OCI-LY1 (cell line): Measurements from ENCODE around the gene CLEC11A.

Experiments used
- H2AFZ ChIP-seq: fragments of 200-600 bp; sonication (generic), shearing (Covaris generic); 2 replicates; pipeline ENCODE4 v1.6.0; 2014; ENCODE audit warnings: antibody characterized with exemption, mild to moderate bottlenecking, low read length
- H3F3A ChIP-seq: fragments of 200-600 bp; sonication (generic), shearing (Covaris generic); 2 replicates; pipeline ENCODE4 v1.6.0; 2014; ENCODE audit warnings: mild to moderate bottlenecking, antibody characterized with exemption, low read length, moderate library complexity; ENCODE audit not compliant: insufficient read depth
- H3K27ac ChIP-seq: fragments of 200-600 bp; sonication (generic); 2 replicates; pipeline ENCODE4 v1.5.1; 2014; ENCODE audit warnings: low read length, mixed run types, mild to moderate bottlenecking, low read depth; ENCODE audit not compliant: poor library complexity, severe bottlenecking
- H3K27me3 ChIP-seq: fragments of 200-600 bp; sonication (generic); 2 replicates; pipeline ENCODE4 v1.6.0; 2014; ENCODE audit warnings: antibody characterized with exemption, mild to moderate bottlenecking, low read length, moderate library complexity; ENCODE audit not compliant: insufficient read depth
- H3K36me3 ChIP-seq: fragments of 200-600 bp; sonication (generic); 2 replicates; pipeline ENCODE4 v1.6.1; 2014; ENCODE audit warnings: mild to moderate bottlenecking, antibody characterized with exemption, low read length, moderate library complexity, mixed read lengths; ENCODE audit not compliant: insufficient read depth
- H3K4me1 ChIP-seq: fragments of 200-600 bp; sonication (generic); 2 replicates; pipeline ENCODE4 v1.5.1; 2014; ENCODE audit warnings: mild to moderate bottlenecking, low read length, moderate library complexity; ENCODE audit not compliant: insufficient read depth, severe bottlenecking
- H3K4me2 ChIP-seq: fragments of 200-600 bp; sonication (generic), shearing (Covaris generic); 2 replicates; pipeline ENCODE4 v1.6.1; 2014; ENCODE audit warnings: low read length
- H3K4me3 ChIP-seq: fragments of 200-600 bp; sonication (generic); 2 replicates; pipeline ENCODE4 v1.5.1; 2014; ENCODE audit warnings: low read length, low read depth, mild to moderate bottlenecking, mixed read lengths; ENCODE audit not compliant: poor library complexity, severe bottlenecking
- H3K79me2 ChIP-seq: fragments of 200-600 bp; shearing (Covaris generic); 2 replicates; pipeline ENCODE4 v1.6.1; 2016; ENCODE audit warnings: mixed run types, low read length, mixed read lengths; ENCODE audit not compliant: insufficient read depth
- H3K9ac ChIP-seq: fragments of 200-600 bp; sonication (generic), shearing (Covaris generic); 2 replicates; pipeline ENCODE4 v1.6.1; 2014; ENCODE audit warnings: mild to moderate bottlenecking, low read length, mixed read lengths
- H3K9me2 ChIP-seq: fragments of 200-600 bp; sonication (generic), shearing (Covaris generic); 2 replicates; pipeline ENCODE4 v1.6.1; 2014; ENCODE audit warnings: low read depth, mild to moderate bottlenecking, low read length, mixed read lengths
- H3K9me3 ChIP-seq: fragments of 200-600 bp; shearing (Covaris generic); 2 replicates; pipeline ENCODE4 v1.6.1; 2014; ENCODE audit warnings: low read length, mixed read lengths
- H4K20me1 ChIP-seq: fragments of 200-600 bp; sonication (generic), shearing (Covaris generic); 2 replicates; pipeline ENCODE4 v1.6.0; 2016; ENCODE audit warnings: mild to moderate bottlenecking, low read length; ENCODE audit not compliant: insufficient read depth
- EZH2 ChIP-seq: fragments of 200-600 bp; sonication (generic), shearing (Covaris generic); IDR thresholded peaks from 2 replicates; pipeline ENCODE4 v1.8.0; 2017; ENCODE audit warnings: borderline replicate concordance, mixed run types, mild to moderate bottlenecking, antibody characterized with exemption, low read length, moderate library complexity, mixed read lengths
- TF ChIP-seq, protein P1 (sequence below): fragments of 200-600 bp; sonication (generic), shearing (Covaris generic); IDR thresholded peaks from 2 replicates; pipeline ENCODE4 v1.5.1; 2017; ENCODE audit warnings: mild to moderate bottlenecking, antibody characterized with exemption, low read length, moderate library complexity, mixed read lengths

Gene CLEC11A

DNA sequence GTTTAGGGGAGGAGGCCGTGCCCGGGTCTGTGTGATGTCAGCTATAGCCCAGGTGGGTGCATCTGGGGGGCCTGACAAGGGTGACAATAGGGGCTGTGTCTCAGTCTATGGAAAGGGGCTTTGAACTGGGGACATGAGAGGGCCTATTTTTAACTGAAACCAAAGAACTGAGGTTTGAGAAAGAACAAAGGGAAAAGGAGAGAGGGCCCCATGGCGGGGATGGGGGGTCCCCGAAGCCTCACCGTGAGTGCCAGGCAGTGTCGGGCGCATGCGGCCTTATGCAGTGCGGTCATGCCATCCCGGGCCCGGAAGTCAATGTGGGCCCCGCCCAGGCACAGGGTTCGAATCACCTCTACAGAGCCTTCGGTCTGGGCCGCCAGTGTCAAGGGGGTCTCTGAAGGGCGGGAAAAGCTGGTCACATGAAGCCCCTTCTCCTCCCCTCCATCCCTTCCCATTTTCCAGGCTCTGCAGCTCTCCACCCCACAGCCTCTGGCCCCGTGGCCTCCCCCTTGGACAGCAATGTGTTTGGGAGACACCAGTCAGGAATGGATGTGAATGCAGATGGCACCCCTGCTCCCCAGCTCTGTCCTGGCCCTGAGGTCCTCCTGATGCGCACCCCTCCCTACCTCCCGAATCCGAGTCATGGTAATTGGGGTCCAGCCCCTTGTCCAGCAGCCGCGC is 9.5 kb upstream of the CLEC11A start:
- Histone ChIP-seq H3K9ac (no peak overlapping the region), H4K20me1 (no peaks in the 10 kb centered on the region), H3K36me3 (no peaks in the 10 kb centered on the region), H3K27ac (no peak overlapping the region), H3K4me3 (no peak overlapping the region), H3K79me2 (no peaks in the 10 kb centered on the region), H3K9me3 (no peaks in the 10 kb centered on the region), H3K27me3 (no peaks in the 10 kb centered on the region; the same call in 1 of the 2 replicates), H3K4me1 (no peaks in the 10 kb centered on the region), H3F3A (no peaks in the 10 kb centered on the region), H3K4me2 (no peak overlapping the region), H3K9me2 (no peaks in the 10 kb centered on the region), H2AFZ (no peak overlapping the region)
- TF ChIP-seq, protein P1, sequence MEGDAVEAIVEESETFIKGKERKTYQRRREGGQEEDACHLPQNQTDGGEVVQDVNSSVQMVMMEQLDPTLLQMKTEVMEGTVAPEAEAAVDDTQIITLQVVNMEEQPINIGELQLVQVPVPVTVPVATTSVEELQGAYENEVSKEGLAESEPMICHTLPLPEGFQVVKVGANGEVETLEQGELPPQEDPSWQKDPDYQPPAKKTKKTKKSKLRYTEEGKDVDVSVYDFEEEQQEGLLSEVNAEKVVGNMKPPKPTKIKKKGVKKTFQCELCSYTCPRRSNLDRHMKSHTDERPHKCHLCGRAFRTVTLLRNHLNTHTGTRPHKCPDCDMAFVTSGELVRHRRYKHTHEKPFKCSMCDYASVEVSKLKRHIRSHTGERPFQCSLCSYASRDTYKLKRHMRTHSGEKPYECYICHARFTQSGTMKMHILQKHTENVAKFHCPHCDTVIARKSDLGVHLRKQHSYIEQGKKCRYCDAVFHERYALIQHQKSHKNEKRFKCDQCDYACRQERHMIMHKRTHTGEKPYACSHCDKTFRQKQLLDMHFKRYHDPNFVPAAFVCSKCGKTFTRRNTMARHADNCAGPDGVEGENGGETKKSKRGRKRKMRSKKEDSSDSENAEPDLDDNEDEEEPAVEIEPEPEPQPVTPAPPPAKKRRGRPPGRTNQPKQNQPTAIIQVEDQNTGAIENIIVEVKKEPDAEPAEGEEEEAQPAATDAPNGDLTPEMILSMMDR: no peak
- no peak for TF ChIP-seq EZH2

DNA sequence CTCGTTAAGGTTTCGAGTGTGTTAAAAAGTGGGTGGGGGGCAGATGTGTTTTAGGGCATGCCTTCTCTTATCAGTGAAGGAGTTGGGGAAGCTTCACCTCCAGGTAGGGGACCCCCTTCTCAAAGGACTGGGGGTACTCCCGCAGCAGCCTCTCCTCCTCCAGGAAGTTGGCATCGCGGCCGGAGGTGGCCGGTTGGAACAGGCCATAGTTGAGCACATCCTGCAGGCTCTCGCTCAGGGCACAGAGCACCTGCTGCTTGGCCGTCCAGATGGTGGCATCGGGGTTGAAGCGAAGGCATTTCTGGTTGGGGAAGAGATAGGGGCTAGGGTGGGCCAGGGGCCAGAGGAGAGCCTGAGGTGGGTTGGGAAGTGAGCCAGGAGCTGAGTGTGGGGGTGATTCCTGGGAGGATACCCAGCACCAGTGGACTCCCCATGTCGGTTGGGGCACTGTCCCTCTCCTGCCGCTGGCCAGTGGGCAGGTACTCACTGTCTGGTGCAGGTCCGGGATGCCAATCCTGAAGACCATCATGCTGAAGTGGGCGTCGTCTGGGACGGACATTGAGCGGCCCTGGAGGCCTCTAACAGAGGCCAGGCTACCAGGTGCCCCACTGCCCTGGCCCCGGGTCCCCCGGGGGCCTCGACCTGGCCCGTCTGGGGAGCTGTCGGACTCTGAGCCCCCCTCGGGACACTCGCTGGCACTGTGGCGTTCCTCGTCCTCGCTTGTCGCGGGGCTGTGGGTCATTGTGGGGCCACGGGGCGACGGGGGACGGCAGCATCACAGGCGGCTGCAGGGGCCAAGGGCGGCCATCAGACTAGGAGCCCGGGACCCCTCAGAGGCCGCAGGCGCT is 6.8 kb upstream of the CLEC11A start:
- Histone ChIP-seq H3K79me2 (no peaks in the 10 kb centered on the region), H3K9me2 (no peaks in the 10 kb centered on the region), H3K27me3 (no peaks in the 10 kb centered on the region), H3K9me3 (no peaks in the 10 kb centered on the region), H3K27ac (no peak overlapping the region), H3K4me2 (no peak overlapping the region), H3F3A (no peaks in the 10 kb centered on the region), H3K36me3 (no peaks in the 10 kb centered on the region), H3K4me3 (no peak overlapping the region), H3K4me1 (no peaks in the 10 kb centered on the region), H2AFZ (no peak overlapping the region), H4K20me1 (no peaks in the 10 kb centered on the region), H3K9ac (no peak overlapping the region)
- TF ChIP-seq EZH2: no peak

DNA sequence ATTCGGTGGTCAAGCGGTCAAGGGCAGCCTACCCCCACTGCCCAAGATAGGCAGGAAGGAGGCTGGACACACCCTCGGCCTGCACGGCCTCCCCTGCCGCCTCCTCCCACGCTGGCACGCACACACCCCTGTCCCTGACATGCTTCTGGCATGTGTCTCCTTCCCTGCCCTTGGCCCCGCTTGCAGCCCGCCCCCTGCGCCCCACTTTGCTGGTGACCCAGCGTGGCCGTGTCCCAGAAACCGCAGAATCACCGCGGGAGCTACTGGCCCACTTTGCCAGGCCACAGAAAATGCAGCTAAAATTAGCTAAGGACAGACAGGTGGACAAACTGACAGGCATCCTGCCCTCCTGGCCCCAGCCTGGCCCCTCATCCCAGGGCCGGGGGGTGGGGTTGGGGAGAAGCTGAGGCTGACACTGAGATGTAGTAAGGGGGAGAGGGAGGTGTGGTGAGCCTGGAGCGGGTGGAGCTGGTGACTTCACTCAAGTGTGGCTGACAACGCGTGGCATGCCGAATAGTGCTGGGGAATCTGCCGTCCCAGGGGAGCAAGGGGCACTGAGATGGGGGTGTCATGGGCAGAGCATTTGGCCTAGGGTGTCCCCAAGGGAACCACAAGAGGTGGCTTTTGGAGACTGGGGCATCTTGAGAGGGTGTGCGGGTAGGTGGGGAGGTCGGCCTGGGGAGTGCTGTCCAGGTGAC is 6.0 kb upstream of the CLEC11A start:
- Histone ChIP-seq H3K27me3 (no peaks in the 10 kb centered on the region), H3K4me2 (no peak overlapping the region)

More for the DNA sequence above, 6.0 kb upstream of the CLEC11A start:
- no peak overlapping the region for H3K27ac ChIP-seq
- H3K79me2 ChIP-seq: no peaks in the 10 kb centered on the region
- TF ChIP-seq, protein P1: no peak
- no peak for TF ChIP-seq EZH2
- no peaks in the 10 kb centered on the region for H3K9me2 ChIP-seq
- no peak overlapping the region for H3K9ac ChIP-seq
- H4K20me1 ChIP-seq: no peaks in the 10 kb centered on the region
- no peaks in the 10 kb centered on the region for H3F3A ChIP-seq
- no peaks in the 10 kb centered on the region for H3K4me1 ChIP-seq
- no peak overlapping the region for H3K4me3 ChIP-seq
- no peak overlapping the region for H2AFZ ChIP-seq
- H3K36me3 ChIP-seq: no peaks in the 10 kb centered on the region
- no peaks in the 10 kb centered on the region for H3K9me3 ChIP-seq
